ENCODE measurements around the gene SLC18B1.

DNA sequence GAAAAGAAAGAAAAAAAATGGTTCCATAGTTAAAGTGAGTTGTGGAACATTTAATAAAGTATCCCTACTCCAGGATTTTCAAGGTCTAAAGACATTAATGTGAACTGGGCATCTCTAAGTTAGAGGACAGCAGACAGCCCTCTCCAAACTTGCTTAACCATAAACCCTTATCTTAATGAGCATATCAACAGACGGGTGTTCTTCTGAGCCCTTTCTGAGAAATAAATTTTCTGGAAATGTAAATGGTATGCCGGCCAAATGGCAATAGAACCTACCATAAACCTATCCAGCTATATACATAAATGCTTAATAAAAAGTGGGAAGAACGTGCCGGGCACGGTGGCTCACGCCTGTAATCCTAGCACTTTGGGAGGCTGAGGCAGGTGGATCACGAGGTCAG lies 12.5 kb downstream of the SLC18B1 start:
- TF ChIP-seq, protein P1, sequence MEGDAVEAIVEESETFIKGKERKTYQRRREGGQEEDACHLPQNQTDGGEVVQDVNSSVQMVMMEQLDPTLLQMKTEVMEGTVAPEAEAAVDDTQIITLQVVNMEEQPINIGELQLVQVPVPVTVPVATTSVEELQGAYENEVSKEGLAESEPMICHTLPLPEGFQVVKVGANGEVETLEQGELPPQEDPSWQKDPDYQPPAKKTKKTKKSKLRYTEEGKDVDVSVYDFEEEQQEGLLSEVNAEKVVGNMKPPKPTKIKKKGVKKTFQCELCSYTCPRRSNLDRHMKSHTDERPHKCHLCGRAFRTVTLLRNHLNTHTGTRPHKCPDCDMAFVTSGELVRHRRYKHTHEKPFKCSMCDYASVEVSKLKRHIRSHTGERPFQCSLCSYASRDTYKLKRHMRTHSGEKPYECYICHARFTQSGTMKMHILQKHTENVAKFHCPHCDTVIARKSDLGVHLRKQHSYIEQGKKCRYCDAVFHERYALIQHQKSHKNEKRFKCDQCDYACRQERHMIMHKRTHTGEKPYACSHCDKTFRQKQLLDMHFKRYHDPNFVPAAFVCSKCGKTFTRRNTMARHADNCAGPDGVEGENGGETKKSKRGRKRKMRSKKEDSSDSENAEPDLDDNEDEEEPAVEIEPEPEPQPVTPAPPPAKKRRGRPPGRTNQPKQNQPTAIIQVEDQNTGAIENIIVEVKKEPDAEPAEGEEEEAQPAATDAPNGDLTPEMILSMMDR (conservative IDR thresholded peaks at IDR 0.05; ENCODE audit: low read length), result no peak
- TF ChIP-seq EZH2phosphoT487 (IDR thresholded peaks at IDR 0.05; ENCODE audit: borderline replicate concordance, low read depth, low read length), result no peak
